MCF 10A (cell line): ENCODE measurements around the gene DUSP15. TPM values are rescaled to one million over a fixed set of nuclear protein-coding genes. Genes with fewer than 3 reads are reported as not detected.
"Not testable (repeated sequence)": the region's sequence is repeated elsewhere in the genome, so short reads cannot be mapped to it uniquely, and the experiment has no call there.

ENCODE experiments used
- BruUV-seq: library from RNA; stranded (reverse); fragments of 400-500 nt; replicated peaks from 2 replicates; lab custom pipeline; 2021; lab: Mats Ljungman, UMichigan
- CTCF ChIA-PET: fragments of 300-600 bp; sonication (Branson Sonifier 250); formaldehyde crosslinking; extraction: SDS; loops from one replicate; lab custom pipeline; 2021; ENCODE audit warnings: antibody characterized with exemption, inconsistent platforms; lab: Yijun Ruan, JAX
- POLR2A ChIA-PET: fragments of 300-600, 350-650 bp; sonication (Branson Sonifier 250); formaldehyde crosslinking; extraction: SDS; loops from one replicate; lab custom pipeline; 2020; ENCODE audit warnings: antibody characterized with exemption, inconsistent platforms; lab: Yijun Ruan, JAX
- DNase-seq: peaks from one replicate; pipeline ENCODE4 v3.0.0-alpha.2; 2018; ENCODE audit not compliant: unreplicated experiment
- H3K27ac Mint-ChIP-seq: one replicate; pipeline ENCODE4 v1.8.0; 2022; ENCODE audit warnings: mild to moderate bottlenecking, low read depth, mixed read lengths; ENCODE audit not compliant: unreplicated experiment
- H3K27me3 Mint-ChIP-seq: one replicate; pipeline ENCODE4 v1.8.0; 2022; ENCODE audit warnings: mixed read lengths; ENCODE audit not compliant: insufficient read depth, unreplicated experiment
- H3K36me3 Mint-ChIP-seq: one replicate; pipeline ENCODE4 v1.8.0; 2022; ENCODE audit warnings: mild to moderate bottlenecking, moderate library complexity, mixed read lengths; ENCODE audit not compliant: insufficient read depth, unreplicated experiment
- H3K4me1 Mint-ChIP-seq: one replicate; pipeline ENCODE4 v1.8.0; 2022; ENCODE audit warnings: mixed read lengths; ENCODE audit not compliant: insufficient read depth, unreplicated experiment
- H3K4me3 Mint-ChIP-seq: one replicate; pipeline ENCODE4 v1.8.0; 2022; ENCODE audit warnings: mild to moderate bottlenecking, moderate library complexity, mixed read lengths; ENCODE audit not compliant: unreplicated experiment
- H3K9me3 Mint-ChIP-seq: one replicate; pipeline ENCODE4 v1.8.0; 2022; ENCODE audit warnings: mixed read lengths; ENCODE audit not compliant: unreplicated experiment
- CTCF ChIP-seq: fragments of 200-600 bp; IDR thresholded peaks from one replicate; pipeline ENCODE4 v1.8.0; 2022; ENCODE audit warnings: antibody characterized with exemption, mild to moderate bottlenecking; ENCODE audit not compliant: unreplicated experiment
- intact Hi-C: fragments of 100-400 bp; cut with micrococcal nuclease; formaldehyde crosslinking; loops from 2 replicates; pipeline ENCODE4 v1.14.1; 2022
- total RNA-seq: library from RNA; stranded (reverse); gene quantifications from 2 replicates; pipeline ENCODE4 v1.2.3, GENCODE V29; 2022

DUSP15 gene
- total RNA-seq, 1 experiment from 2014 or later = not detected

- no peak overlapping the region for H3K4me3 Mint-ChIP-seq
- no peaks in the 10 kb centered on the region for H3K9me3 Mint-ChIP-seq
- peaks cover 24% of the 10 kb centered on the region for H3K27me3 Mint-ChIP-seq
- H3K4me1 Mint-ChIP-seq = peaks cover 4% of the 10 kb centered on the region
- BruUV-seq = no TSS peak
- ChIA-PET CTCF (interaction anchor here (0.6 to 10.4 kb wide), 9 partner anchors 8 to 635 kb away, joined by 3 to 92 read pairs (median 6); partner anchors contain the start of gene FOXS1), POLR2A (no interaction called here)
- intact Hi-C loops = no loop called here
- H3K36me3 Mint-ChIP-seq = no peaks in the 10 kb centered on the region
- DNase-seq = no peak
- TF ChIP-seq CTCF = no peak
- no peak overlapping the region for H3K27ac Mint-ChIP-seq
These were observed 39.1 kb downstream of the DUSP15 start for GRCh38 chr20:31831211-31831610.

GRCh38 chr20:31830406-31830981, 39.8 kb downstream of the DUSP15 start:
- Mint-ChIP-seq H3K9me3 (no peaks in the 10 kb centered on the region), H3K27ac (no peak overlapping the region), H3K4me1 (no peaks in the 10 kb centered on the region), H3K4me3 (no peak overlapping the region), H3K36me3 (no peaks in the 10 kb centered on the region), H3K27me3 (peaks cover 24% of the 10 kb centered on the region)
- ChIA-PET POLR2A (no interaction called here), CTCF (interaction anchor here (0.6 to 10.4 kb wide), 10 partner anchors 10 to 809 kb away, joined by 3 to 92 read pairs (median 4); partner anchors contain the start of gene FOXS1)
- intact Hi-C loops = no loop called here
- no TSS peak for BruUV-seq
- no peak for DNase-seq
- TF ChIP-seq CTCF = no peak

- Mint-ChIP-seq H3K4me1 (no peaks in the 10 kb centered on the region), H3K9me3 (no peaks in the 10 kb centered on the region), H3K36me3 (no peaks in the 10 kb centered on the region), H3K27ac (no peak overlapping the region), H3K27me3 (peaks cover 24% of the 10 kb centered on the region), H3K4me3 (no peak overlapping the region)
- CTCF ChIA-PET = interaction anchor here (1.4 to 3.3 kb wide), 3 partner anchors 15 to 201 kb away, joined by 6 to 25 read pairs (median 8); partner anchors contain the start of gene FOXS1
- TF ChIP-seq CTCF = no peak
- no peak for DNase-seq
- POLR2A ChIA-PET = interaction anchor here (1.1 kb wide), 1 partner anchor 262 kb away, joined by 3 read pairs; no protein-coding TSS in a partner anchor
- intact Hi-C loops = no loop called here
- BruUV-seq = no TSS peak
These were observed 40.6 kb downstream of the DUSP15 start for GRCh38 chr20:31829731-31830130.

GRCh38 chr20:31828016-31828415, 42.3 kb downstream of the DUSP15 start:
- H3K27me3 Mint-ChIP-seq = peaks cover 24% of the 10 kb centered on the region
- H3K4me1 Mint-ChIP-seq, BruUV-seq, POLR2A ChIA-PET, DNase-seq, H3K36me3 Mint-ChIP-seq, H3K27ac Mint-ChIP-seq, H3K9me3 Mint-ChIP-seq, H3K4me3 Mint-ChIP-seq, intact Hi-C loops: not testable (repeated sequence)
- CTCF ChIA-PET = interaction anchor here (1.5 kb wide), 1 partner anchor 8 kb away, joined by 13 read pairs; no protein-coding TSS in a partner anchor
